Stimulated activated CD4-positive, alpha-beta T cell treated with anti-CD3 and anti-CD28 coated beads, Interleukin-4, amount 100 ng/mL, for 4 hours (primary cell): ENCODE results near the gene IFNA2.
"Not testable (repeated sequence)": the region's sequence is repeated elsewhere in the genome, so short reads cannot be mapped to it uniquely, and the experiment has no call there.

ENCODE experiments used
- DNase-seq, 2 experiments: peaks; one replicate each; pipeline ENCODE4 v3.0.0-alpha.2; 2020

The IFNA2 gene

DNA sequence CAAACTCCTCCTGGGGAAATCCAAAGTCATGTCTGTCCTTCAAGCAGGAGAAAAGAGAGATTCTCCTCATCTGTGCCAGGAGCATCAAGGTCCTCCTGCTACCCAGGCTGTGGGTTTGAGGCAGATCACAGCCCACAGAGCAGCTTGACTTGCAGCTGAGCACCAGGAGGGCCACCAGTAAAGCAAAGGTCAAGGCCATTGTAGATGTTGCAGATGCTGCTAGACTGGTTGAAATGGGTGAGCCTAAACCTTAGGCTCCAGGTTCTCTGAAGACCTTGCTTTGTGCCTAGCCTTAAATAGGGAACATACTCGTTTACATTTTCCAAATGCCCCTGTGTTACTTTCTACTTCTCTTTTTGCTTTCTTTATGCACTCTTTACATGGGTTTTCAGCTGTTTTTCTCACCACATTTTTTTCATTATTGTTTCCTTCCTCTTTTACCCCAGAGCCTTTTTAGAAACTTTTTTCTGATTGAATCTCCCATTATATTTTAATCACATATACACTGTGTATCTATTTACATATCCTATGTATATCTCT is at the start of gene IFNA2:
TSS of gene IFNA2 (minus strand) at position 268 of the 540 bp plus-strand sequence. CDS start at position 199, 69 bp downstream.
- no peak for DNase-seq

DNA sequence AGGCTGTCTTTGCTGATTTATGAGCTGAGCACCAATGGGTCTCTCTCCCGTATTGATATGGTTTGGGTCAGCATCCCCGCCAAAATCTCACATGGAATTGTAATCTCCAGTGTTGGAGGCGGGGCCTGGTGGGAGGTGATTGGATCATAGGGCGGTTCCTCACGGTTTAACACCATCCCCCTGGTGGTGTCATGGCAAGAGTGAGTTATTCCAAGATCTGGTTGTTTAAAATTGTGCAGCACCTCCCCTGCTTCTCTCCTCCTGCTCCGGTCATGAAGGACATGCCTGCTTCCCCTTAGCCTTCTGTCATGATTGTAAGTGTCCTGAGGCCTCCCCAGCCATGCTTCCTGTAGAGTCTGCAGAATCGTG is 49.8 kb upstream of the IFNA2 start:
- not testable (repeated sequence) for DNase-seq

DNA sequence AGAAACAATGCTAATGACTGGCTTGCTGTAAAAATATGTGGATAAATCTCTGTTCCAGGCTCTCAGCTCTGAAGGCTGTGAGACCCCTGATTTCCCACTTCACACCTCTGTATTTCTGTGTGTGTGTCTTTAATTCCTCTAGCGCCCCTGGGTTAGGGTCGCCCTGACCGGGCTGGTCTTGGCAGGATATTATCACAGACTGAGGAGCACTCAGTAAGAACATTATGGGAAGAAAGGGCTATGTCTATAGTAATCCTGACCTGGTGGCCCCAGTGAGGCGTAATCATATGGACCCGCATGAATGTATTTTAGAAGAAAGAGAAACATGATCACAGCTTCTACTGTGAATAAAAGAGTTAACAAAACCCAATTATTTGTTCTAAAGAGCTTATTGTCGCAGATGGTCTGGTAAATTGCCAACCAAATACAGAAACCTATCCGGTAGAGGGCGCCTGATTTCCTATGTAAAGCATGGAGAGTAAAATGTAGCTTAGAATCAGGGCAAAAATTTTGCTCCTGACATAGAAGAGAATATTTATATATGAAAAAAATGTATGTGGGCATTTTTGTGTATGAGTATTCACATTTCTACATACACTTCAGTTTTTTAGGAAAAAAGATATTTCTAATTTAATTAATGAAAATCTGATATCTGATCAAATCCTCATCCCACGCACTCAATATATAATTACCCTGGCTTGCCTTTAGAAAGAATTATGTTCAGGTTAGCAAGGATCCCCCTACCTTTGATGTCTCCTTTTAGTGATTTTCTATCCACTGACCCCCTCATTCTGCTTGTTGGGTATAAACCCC is 49.2 kb upstream of the IFNA2 start:
- DNase-seq = peak; percentile 10 to 17

GRCh38 chr9:21432672-21433425 is 47.7 kb upstream of the IFNA2 start:
- DNase-seq = no peak

DNA sequence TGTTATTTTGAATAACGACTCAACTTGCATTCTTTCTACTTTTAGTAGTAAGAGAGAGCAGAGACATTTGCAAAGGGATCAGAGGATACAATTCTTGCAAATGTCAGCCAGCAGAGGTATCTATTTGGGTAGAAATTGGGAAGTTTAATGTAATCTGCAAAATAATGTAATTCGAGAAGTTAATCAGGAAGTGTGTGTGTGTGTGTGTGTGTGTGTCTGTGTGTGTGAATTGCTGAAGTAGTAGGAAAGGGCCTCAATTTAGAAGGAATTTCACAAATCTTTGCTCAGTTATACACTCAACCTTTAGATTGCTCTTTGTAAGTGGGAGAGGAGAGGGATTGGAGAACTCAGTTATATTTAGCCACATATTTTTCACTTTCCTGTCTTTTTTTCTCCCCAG is 44.0 kb upstream of the IFNA2 start:
- no peak for DNase-seq

GRCh38 chr9:21428235-21428634 is 43.0 kb upstream of the IFNA2 start:
- no peak for DNase-seq

DNA sequence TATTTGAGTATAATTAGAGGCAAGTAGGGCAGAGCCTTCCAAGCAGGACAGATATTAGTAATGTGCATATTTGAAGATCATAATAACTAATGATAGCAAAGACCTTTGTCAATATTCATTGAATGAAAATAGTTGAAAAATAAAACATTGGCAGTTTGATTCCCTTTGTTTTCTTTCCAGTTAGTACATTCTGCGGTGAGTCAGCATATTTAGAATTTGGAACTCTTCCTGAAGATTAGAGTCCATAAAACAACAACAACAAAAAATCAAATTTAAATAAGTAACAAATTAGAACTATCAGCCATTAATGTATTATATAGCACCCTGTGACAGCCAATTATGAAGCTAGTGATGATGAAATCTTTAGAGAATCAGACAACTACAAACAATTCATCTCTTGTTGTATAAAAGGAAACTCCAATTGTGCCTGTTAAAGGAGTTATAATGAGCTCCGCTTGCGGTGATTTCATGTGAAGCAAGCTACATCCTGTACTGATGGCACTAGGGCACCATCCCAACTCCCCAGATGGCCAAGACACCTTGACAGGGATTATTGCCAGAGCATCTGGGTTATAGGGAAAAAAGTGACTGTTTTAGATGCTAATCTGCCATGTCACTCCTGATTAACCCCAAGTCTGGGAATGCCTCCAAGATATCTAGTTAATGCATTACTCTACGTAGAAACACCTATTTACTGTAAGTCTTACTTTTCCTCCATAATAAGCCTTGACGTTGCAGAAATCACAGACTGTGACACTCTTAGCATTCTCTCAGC is 30.5 kb upstream of the IFNA2 start:
- DNase-seq = no peak

DNA sequence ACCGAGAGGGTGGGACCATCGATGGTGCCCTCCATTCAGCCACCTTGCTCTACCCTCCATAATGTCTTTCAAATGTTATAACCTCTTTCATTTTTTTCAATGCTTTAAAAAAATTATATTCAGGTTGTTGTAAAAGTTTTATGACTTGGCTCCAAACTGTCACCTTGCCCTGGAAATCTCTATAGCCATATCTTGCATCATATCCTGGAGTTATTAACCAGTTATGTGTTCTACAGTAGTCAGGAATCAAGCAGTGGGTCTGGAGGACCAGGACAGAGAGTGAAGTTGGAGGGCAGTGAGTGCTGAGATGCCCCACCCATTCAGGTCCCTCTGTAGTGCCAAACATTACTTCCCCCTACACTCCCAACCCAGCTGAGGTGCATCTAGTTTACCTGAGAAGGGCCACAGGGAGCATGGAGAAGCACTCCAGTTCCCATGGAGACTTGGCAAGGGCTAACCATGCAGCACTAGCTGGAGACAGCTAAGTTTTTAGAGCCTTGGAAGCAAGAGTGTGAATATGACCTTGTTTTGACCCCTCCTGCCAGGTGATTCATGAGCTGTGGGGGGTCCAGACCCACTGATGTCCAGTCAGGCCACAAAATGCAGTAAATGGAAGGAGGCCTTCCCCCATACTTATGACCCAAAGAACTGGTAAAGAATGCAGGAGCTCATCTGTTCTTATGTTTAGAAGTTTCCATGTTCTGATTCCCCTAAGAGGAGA is 29.2 kb upstream of the IFNA2 start:
- no peak for DNase-seq

DNA sequence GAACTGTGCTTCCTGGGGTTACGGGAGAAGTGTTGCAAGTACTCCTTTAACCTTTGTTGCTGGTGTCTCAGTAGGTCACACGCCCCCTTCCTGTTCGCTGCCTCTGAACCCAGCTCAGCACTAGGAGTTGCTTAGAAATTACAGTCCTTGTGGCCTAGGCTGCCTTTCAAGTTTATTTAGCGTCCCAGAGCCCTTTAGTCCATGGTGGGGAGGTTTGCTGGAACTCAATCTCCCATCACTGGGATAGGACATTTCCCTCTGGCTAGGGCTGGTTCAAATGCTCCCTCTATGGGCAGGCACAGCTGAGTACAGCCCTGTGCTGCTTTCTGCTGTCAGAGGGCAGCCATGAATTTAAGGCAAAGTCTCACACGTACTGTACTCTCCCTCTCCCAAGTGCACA is 28.4 kb upstream of the IFNA2 start:
- DNase-seq = no peak

- DNase-seq = no peak
These were observed 28.0 kb upstream of the IFNA2 start for GRCh38 chr9:21413151-21413550.

- DNase-seq = no peak
These were observed 26.9 kb upstream of the IFNA2 start for GRCh38 chr9:21412107-21412506.

DNA sequence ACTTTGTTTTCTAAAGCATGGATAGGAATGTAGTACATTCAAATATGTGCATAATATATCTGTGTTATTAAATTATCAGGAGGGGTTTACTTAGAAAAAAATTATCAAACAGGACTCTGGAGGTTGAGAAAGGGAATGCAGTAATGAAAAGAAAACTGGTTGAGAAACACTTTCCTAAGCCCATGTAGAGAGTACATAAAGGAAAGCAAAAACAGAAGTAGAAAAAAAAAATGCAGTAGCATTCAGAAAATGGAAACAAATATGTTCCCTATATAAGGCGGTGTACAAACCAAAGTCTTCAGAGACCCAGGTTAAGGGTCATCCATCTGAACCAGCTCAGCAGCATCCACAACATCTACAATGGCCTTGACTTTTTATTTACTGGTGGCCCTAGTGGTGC is 23.6 kb upstream of the IFNA2 start, which contains the start of gene IFNA8:
TSS of gene IFNA8 (plus strand) at position 301 of the 400 bp plus-strand sequence. CDS start at position 361, 60 bp downstream.
- no peak for DNase-seq

DNA sequence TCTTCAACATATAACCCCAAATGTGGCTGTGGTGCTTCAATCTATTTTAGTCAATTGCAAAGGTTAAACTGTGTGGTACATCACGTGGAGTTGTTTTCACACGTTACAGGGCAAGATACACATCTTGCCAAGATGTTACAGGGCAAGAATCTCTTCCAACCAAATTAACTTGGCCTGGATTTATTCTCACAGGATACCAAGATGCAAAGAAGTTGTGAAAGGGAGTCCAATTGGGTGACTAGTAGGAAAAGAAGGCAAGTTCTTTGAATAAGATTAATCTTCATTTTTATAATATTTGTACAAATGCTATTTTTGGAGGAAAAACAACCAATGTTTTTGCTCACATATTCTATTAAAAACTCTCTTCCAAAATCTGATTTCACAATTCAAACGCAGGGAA is 18.9 kb upstream of the IFNA2 start:
- DNase-seq = no peak

- no peak for DNase-seq
These were observed 17.4 kb upstream of the IFNA2 start for GRCh38 chr9:21402386-21403251.

- no peak for DNase-seq
These were observed 14.8 kb upstream of the IFNA2 start for GRCh38 chr9:21399956-21400355.

DNA sequence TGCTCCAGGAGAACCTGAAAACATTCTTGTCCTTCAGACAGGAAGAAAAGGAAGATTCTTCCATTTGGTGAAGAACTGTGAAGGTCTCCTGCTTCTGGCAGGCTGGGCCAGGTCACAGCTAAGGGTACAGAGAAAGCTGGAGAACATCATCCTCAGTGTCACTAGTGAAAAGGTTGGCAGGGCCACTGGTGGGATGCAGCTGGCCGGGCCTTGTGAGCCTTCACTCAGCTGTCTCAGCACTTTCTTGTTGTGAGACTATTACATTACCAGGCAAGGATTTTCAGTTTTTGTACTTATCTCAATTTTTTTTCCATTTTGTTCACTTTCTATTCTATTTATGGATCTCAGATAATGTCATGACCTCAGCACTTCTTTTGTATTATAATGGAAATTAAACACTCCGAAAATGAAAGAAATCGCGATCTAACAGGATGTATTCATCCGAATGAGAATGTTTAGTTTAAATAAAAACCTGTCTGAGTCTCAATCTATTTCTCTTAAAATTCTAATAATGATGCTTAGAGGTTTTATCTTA is 13.8 kb upstream of the IFNA2 start:
- DNase-seq = no peak

GRCh38 chr9:21395778-21396717 is 10.8 kb upstream of the IFNA2 start:
- DNase-seq = peak; percentile 52 to 65

GRCh38 chr9:21392270-21392669 is 7.1 kb upstream of the IFNA2 start:
- no peak for DNase-seq

GRCh38 chr9:21383627-21384026 is 1.6 kb downstream of the IFNA2 start:
- no peak for DNase-seq
